ENCODE measurements around the gene PLIN4.

The PLIN4 gene

DNA sequence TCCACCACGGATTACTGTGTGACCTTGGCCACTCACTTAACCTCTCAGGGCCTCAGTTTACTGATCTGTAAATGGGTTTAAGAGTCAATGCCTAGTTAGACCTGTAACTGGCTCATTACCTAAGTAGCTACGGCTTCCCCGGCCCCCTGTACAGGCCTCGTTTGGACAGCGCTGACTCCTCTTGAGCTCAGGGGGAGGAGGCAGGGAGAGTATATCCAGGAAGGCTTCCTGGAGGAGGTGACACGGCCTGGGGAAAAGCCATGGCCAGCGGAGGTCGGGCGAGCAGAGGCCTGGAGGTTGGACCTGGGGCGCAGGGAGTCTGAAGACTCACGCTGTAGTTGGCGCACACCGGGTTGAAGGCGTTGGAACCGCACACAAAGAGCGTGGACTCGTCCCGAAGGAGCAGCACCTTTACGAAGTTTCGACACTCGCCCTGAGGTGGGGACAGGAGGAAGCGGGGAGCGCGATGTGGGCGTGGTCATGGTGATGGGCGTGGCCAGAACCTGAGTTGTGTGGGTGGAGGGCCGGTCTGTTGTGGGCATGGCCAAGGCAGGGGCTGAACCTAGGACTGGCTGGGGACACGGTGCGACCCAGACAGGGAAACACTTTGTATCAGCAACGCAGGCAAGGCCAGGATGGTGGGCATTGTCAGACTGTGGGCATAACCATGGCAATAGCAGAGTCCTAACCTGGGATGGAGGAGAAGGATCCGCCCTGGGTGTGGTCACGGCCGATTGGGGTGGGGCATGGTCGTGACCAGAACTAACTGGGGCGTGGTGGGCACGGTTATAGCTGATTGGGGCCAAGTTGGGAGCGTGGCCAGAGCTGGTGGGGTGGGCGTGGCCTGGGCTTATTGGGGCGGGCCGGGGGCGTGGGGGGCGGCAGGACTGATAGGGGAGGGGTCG is 37.6 kb upstream of the PLIN4 start:
- TF ChIP-seq TSHZ2 (CRISPR knock-in tag; IDR thresholded peaks at IDR 0.05) (no peak), ESRRG (CRISPR knock-in tag; IDR thresholded peaks at IDR 0.05) (no peak)
- ATAC-seq = peak; percentile 68

DNA sequence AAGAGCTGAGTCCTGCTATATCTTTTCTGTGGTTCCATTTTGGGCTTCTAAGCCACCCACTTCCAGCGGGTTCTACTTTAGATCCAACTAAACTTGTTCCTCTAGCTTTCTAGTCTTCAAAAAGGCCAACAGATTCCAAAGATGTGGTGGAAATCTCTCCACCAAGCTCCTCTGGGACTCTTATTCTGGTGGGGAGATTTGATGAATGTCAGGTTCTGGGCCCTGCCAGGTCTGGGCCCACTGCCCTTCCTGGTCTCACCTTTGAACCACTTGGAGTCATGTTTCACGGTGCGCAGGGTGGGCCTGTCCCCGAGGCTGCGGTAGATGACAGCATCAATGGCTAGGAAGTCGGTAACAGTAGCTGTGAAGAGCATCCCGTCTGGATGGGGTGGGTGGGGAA is 36.4 kb upstream of the PLIN4 start:
- TF ChIP-seq RARB (CRISPR knock-in tag; IDR thresholded peaks at IDR 0.05) (no peak), PATZ1 (CRISPR knock-in tag; IDR thresholded peaks at IDR 0.05; ENCODE audit: borderline replicate concordance) (no peak), ARNTL (CRISPR knock-in tag; IDR thresholded peaks at IDR 0.05; ENCODE audit: borderline replicate concordance, low read depth) (no peak), TSHZ2 (CRISPR knock-in tag; IDR thresholded peaks at IDR 0.05) (no peak), GLIS3 (CRISPR knock-in tag; IDR thresholded peaks at IDR 0.05) (no peak), ZNF70 (CRISPR knock-in tag; IDR thresholded peaks at IDR 0.05) (no peak), TOX (CRISPR knock-in tag; IDR thresholded peaks at IDR 0.05; ENCODE audit: borderline replicate concordance) (no peak), TCF4 (CRISPR knock-in tag; IDR thresholded peaks at IDR 0.05; ENCODE audit: borderline replicate concordance) (no peak), BACH2 (CRISPR knock-in tag; IDR thresholded peaks at IDR 0.05; ENCODE audit: borderline replicate concordance) (no peak), ZC3H10 (CRISPR knock-in tag; IDR thresholded peaks at IDR 0.05) (no peak), ZNF8 (CRISPR knock-in tag; IDR thresholded peaks at IDR 0.05) (no peak), ZFP30 (CRISPR knock-in tag; IDR thresholded peaks at IDR 0.05) (no peak), ZFP3 (CRISPR knock-in tag; IDR thresholded peaks at IDR 0.05) (no peak), PPARA (CRISPR knock-in tag; IDR thresholded peaks at IDR 0.05; ENCODE audit: borderline replicate concordance) (no peak), OSR1 (CRISPR knock-in tag; IDR thresholded peaks at IDR 0.05) (no peak)
- TF ChIP-seq, protein P1, sequence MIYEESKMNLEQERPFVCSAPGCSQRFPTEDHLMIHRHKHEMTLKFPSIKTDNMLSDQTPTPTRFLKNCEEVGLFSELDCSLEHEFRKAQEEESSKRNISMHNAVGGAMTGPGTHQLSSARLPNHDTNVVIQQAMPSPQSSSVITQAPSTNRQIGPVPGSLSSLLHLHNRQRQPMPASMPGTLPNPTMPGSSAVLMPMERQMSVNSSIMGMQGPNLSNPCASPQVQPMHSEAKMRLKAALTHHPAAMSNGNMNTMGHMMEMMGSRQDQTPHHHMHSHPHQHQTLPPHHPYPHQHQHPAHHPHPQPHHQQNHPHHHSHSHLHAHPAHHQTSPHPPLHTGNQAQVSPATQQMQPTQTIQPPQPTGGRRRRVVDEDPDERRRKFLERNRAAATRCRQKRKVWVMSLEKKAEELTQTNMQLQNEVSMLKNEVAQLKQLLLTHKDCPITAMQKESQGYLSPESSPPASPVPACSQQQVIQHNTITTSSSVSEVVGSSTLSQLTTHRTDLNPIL (CRISPR knock-in tag; IDR thresholded peaks at IDR 0.05; ENCODE audit: low read depth) = no peak
- TF ChIP-seq, protein P2, sequence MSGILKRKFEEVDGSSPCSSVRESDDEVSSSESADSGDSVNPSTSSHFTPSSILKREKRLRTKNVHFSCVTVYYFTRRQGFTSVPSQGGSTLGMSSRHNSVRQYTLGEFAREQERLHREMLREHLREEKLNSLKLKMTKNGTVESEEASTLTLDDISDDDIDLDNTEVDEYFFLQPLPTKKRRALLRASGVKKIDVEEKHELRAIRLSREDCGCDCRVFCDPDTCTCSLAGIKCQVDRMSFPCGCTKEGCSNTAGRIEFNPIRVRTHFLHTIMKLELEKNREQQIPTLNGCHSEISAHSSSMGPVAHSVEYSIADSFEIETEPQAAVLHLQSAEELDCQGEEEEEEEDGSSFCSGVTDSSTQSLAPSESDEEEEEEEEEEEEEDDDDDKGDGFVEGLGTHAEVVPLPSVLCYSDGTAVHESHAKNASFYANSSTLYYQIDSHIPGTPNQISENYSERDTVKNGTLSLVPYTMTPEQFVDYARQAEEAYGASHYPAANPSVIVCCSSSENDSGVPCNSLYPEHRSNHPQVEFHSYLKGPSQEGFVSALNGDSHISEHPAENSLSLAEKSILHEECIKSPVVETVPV (CRISPR knock-in tag; IDR thresholded peaks at IDR 0.05) = no peak
- ATAC-seq = no peak

DNA sequence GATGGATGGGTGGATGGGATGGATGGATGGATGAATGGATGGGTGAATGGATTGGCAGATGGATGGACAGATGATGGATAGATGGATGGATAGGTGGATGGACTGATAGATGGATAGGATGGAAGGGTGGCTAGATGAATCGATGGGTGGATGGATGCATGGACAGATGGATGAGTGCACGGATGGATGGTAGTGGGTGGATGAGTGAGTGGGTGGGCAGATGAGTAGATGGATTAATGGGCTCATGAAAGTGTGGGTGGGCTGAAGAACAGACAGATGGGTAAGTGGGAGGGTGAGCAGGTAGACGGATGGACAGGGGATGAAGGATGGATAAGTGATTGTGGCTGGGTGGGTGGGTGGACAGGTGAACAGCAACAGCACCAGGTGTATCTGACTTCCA is 35.5 kb upstream of the PLIN4 start:
- TF ChIP-seq, protein P3, sequence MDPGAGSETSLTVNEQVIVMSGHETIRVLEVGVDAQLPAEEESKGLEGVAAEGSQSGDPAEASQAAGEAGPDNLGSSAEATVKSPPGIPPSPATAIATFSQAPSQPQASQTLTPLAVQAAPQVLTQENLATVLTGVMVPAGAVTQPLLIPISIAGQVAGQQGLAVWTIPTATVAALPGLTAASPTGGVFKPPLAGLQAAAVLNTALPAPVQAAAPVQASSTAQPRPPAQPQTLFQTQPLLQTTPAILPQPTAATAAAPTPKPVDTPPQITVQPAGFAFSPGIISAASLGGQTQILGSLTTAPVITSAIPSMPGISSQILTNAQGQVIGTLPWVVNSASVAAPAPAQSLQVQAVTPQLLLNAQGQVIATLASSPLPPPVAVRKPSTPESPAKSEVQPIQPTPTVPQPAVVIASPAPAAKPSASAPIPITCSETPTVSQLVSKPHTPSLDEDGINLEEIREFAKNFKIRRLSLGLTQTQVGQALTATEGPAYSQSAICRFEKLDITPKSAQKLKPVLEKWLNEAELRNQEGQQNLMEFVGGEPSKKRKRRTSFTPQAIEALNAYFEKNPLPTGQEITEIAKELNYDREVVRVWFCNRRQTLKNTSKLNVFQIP (CRISPR knock-in tag; IDR thresholded peaks at IDR 0.05; ENCODE audit: borderline replicate concordance, low read depth) = no peak
- TF ChIP-seq BACH2 (CRISPR knock-in tag; IDR thresholded peaks at IDR 0.05; ENCODE audit: borderline replicate concordance) = no peak
- TF ChIP-seq GLIS3 (CRISPR knock-in tag; IDR thresholded peaks at IDR 0.05) = no peak
- no peak for TF ChIP-seq PATZ1 (CRISPR knock-in tag; IDR thresholded peaks at IDR 0.05; ENCODE audit: borderline replicate concordance)
- TF ChIP-seq TSHZ2 (CRISPR knock-in tag; IDR thresholded peaks at IDR 0.05) = no peak
- no peak for ATAC-seq
